H9 (cell line): ENCODE data around the gene AIG1. TPM values are rescaled to one million over a fixed set of nuclear protein-coding genes. Genes with fewer than 3 reads are reported as not detected.

Experiments
- DNase-seq: peaks from one replicate; pipeline ENCODE4 v3.0.0-alpha.2; 2017
- H2AFZ ChIP-seq: one replicate; pipeline ENCODE4 v1.6.1; 2013; ENCODE audit warnings: mild to moderate bottlenecking, low read length, control low read depth, moderate library complexity
- H2AK5ac ChIP-seq: 2 replicates; pipeline ENCODE4 v1.6.1; 2013; ENCODE audit warnings: low read length, control low read depth, mixed read lengths; ENCODE audit not compliant: insufficient read length
- H2BK120ac ChIP-seq: one replicate; pipeline ENCODE4 v1.6.1; 2013; ENCODE audit warnings: low read depth, mild to moderate bottlenecking, low read length, control low read depth, inconsistent platforms; ENCODE audit not compliant: poor library complexity, severe bottlenecking
- H2BK12ac ChIP-seq: 2 replicates; pipeline ENCODE4 v1.6.1; 2013; ENCODE audit warnings: low read length, control low read depth, mixed read lengths, low read depth; ENCODE audit not compliant: insufficient read length
- H2BK15ac ChIP-seq: 2 replicates; pipeline ENCODE4 v1.6.1; 2013; ENCODE audit warnings: low read depth, low read length, control low read depth
- H2BK20ac ChIP-seq: one replicate; pipeline ENCODE4 v1.6.1; 2013; ENCODE audit warnings: low read depth, mild to moderate bottlenecking, low read length, control low read depth, inconsistent platforms; ENCODE audit not compliant: poor library complexity, severe bottlenecking
- H2BK5ac ChIP-seq: 2 replicates; pipeline ENCODE4 v1.6.1; 2013; ENCODE audit warnings: low read length, control low read depth, mixed read lengths; ENCODE audit not compliant: insufficient read length
- H3K14ac ChIP-seq: 2 replicates; pipeline ENCODE4 v1.6.1; 2013; ENCODE audit warnings: low read length, control low read depth; ENCODE audit not compliant: insufficient read depth
- H3K18ac ChIP-seq: 2 replicates; pipeline ENCODE4 v1.6.1; 2013; ENCODE audit warnings: low read depth, mild to moderate bottlenecking, mixed read lengths, low read length, control low read depth; ENCODE audit not compliant: insufficient read length
- H3K23ac ChIP-seq: 2 replicates; pipeline ENCODE4 v1.6.1; 2013; ENCODE audit warnings: low read length, control low read depth, mixed read lengths, low read depth; ENCODE audit not compliant: insufficient read length
- H3K23me2 ChIP-seq: 2 replicates; pipeline ENCODE4 v1.6.1; 2013; ENCODE audit warnings: low read depth, mild to moderate bottlenecking, mixed read lengths, low read length, control low read depth; ENCODE audit not compliant: insufficient read length, poor library complexity, severe bottlenecking
- H3K27ac ChIP-seq: 2 replicates; pipeline ENCODE4 v1.5.1; 2013; ENCODE audit warnings: low read length, control low read depth, mixed read lengths, low read depth; ENCODE audit not compliant: insufficient read length
- H3K27me3 ChIP-seq: 2 replicates; pipeline ENCODE4 v1.6.1; 2013; ENCODE audit warnings: low read length, control low read depth, inconsistent platforms; ENCODE audit not compliant: insufficient read depth
- H3K4ac ChIP-seq: 2 replicates; pipeline ENCODE4 v1.6.1; 2013; ENCODE audit warnings: low read depth, mild to moderate bottlenecking, control low read depth, inconsistent platforms, low read length, moderate library complexity
- H3K4me1 ChIP-seq: 2 replicates; pipeline ENCODE4 v1.6.1; 2013; ENCODE audit warnings: low read length, control low read depth, inconsistent platforms; ENCODE audit not compliant: insufficient read depth
- H3K4me2 ChIP-seq: 2 replicates; pipeline ENCODE4 v1.6.1; 2013; ENCODE audit warnings: low read length, control low read depth, mixed read lengths; ENCODE audit not compliant: insufficient read length, insufficient read depth
- H3K56ac ChIP-seq: 2 replicates; pipeline ENCODE4 v1.6.1; 2013; ENCODE audit warnings: low read depth, mild to moderate bottlenecking, mixed read lengths, low read length, control low read depth; ENCODE audit not compliant: insufficient read length
- H3K79me1 ChIP-seq: 2 replicates; pipeline ENCODE4 v1.6.1; 2013; ENCODE audit warnings: low read depth, mild to moderate bottlenecking, moderate library complexity, low read length, control low read depth, inconsistent platforms; ENCODE audit not compliant: insufficient read depth, poor library complexity, severe bottlenecking
- H3K79me2 ChIP-seq: 2 replicates; pipeline ENCODE4 v1.6.1; 2013; ENCODE audit warnings: low read length, control low read depth, inconsistent platforms; ENCODE audit not compliant: insufficient read depth
- H3K9ac ChIP-seq: 2 replicates; pipeline ENCODE4 v1.6.1; 2013; ENCODE audit warnings: low read length, control low read depth, mixed read lengths; ENCODE audit not compliant: insufficient read length; ENCODE audit errors: extremely low read depth
- H3K9me3 ChIP-seq: one replicate; pipeline ENCODE4 v1.6.1; 2013; ENCODE audit warnings: low read depth, low read length, inconsistent platforms; ENCODE audit not compliant: control insufficient read depth
- H3T11ph ChIP-seq: one replicate; pipeline ENCODE4 v1.6.1; 2013; ENCODE audit warnings: mild to moderate bottlenecking, low read length, control low read depth, inconsistent platforms
- H4K20me1 ChIP-seq: one replicate; pipeline ENCODE4 v1.6.1; 2013; ENCODE audit not compliant: control insufficient read depth, insufficient read length, insufficient read depth
- H4K5ac ChIP-seq: 2 replicates; pipeline ENCODE4 v1.6.1; 2013; ENCODE audit warnings: low read depth, mild to moderate bottlenecking, mixed read lengths, low read length, control low read depth; ENCODE audit not compliant: insufficient read length
- H4K8ac ChIP-seq: replicated peaks from 2 replicates; pipeline ENCODE4 v1.6.1; 2013; ENCODE audit warnings: low read length, control low read depth, mixed read lengths, low read depth; ENCODE audit not compliant: insufficient read length
- H4K91ac ChIP-seq: 2 replicates; pipeline ENCODE4 v1.6.1; 2013; ENCODE audit warnings: low read depth, mild to moderate bottlenecking, moderate library complexity, mixed read lengths, low read length, control low read depth; ENCODE audit not compliant: insufficient read length
- H3K27ac Mint-ChIP-seq, 3 experiments: 2 replicates in 2 of 3; 3 replicates in 1 of 3; pipeline ENCODE4 v1.8.0; 2020 to 2021; ENCODE audit warnings: mixed read lengths in 3 of 3, mild to moderate bottlenecking in 1 of 3, moderate library complexity in 1 of 3
- H3K27me3 Mint-ChIP-seq: 2 replicates; pipeline ENCODE4 v1.8.0; 2021; ENCODE audit warnings: low read depth, mild to moderate bottlenecking, moderate library complexity, mixed read lengths
- H3K36me3 Mint-ChIP-seq, 3 experiments: 2 replicates in 2 of 3; 3 replicates in 1 of 3; pipeline ENCODE4 v1.8.0; 2020 to 2021; ENCODE audit warnings: low read depth in 3 of 3, mixed read lengths in 3 of 3; ENCODE audit not compliant: insufficient read depth in 1 of 3
- H3K4me1 Mint-ChIP-seq, 2 experiments: 2 replicates each; pipeline ENCODE4 v1.8.0; 2020; ENCODE audit warnings: mixed read lengths in 2 of 2
- H3K4me3 Mint-ChIP-seq, 2 experiments: 2 replicates in 1 of 2; 3 replicates in 1 of 2; pipeline ENCODE4 v1.8.0; 2020 to 2021; ENCODE audit warnings: mild to moderate bottlenecking in 2 of 2, mixed read lengths in 2 of 2, moderate library complexity in 1 of 2
- H3K9me3 Mint-ChIP-seq, 2 experiments: 2 replicates in 1 of 2; 3 replicates in 1 of 2; pipeline ENCODE4 v1.8.0; 2020; ENCODE audit warnings: mild to moderate bottlenecking in 2 of 2, mixed read lengths in 2 of 2, moderate library complexity in 1 of 2
- CTCF ChIP-seq: fragments of 200-600 bp; sonication (generic); conservative IDR thresholded peaks from 3 replicates; pipeline ENCODE4 v1.8.0; 2021; ENCODE audit warnings: antibody characterized with exemption, mild to moderate bottlenecking
- WGBS: extraction: QIAGEN DNeasy Blood & Tissue Kit; methylation state at CpG from one replicate; pipeline ENCODE4 v1.1.7; 2013; ENCODE audit warnings: missing lambda C conversion rate, low lambda C conversion rate, mixed read lengths; ENCODE audit not compliant: insufficient read length; ENCODE audit errors: extremely low coverage; 5-methylcytosine and 5-hydroxymethylcytosine counted together
- total RNA-seq: library from RNA; stranded (reverse); gene quantifications from 2 replicates; pipeline ENCODE4 v1.2.1, GENCODE V29; 2021

AIG1 gene
- total RNA-seq, 1 experiment from 2014 or later, result 44.6 TPM

GRCh38 chr6:143055891-143056290, 4.8 kb upstream of the AIG1 start:
- no peak overlapping the region for H4K8ac ChIP-seq
- no peaks in the 10 kb centered on the region for H4K20me1 ChIP-seq
- no peaks in the 10 kb centered on the region for H3K27me3 ChIP-seq
- H3K4ac ChIP-seq, result no peak overlapping the region
- H2BK20ac ChIP-seq, result no peak overlapping the region
- no peak overlapping the region for H3K23ac ChIP-seq
- H2BK120ac ChIP-seq, result no peak overlapping the region
- H3K9me3 ChIP-seq, result no peaks in the 10 kb centered on the region
- H3K27ac ChIP-seq, result no peak overlapping the region
- peaks cover 5% of the 10 kb centered on the region for H3K23me2 ChIP-seq
- H3K4me1 ChIP-seq, result peaks cover 7% of the 10 kb centered on the region
- H2AK5ac ChIP-seq, result no peak overlapping the region
- no peak for DNase-seq
- H4K91ac ChIP-seq, result no peak overlapping the region
- H2AFZ ChIP-seq, result no peak overlapping the region
- Mint-ChIP-seq H3K9me3 (no peaks in the 10 kb centered on the region), H3K36me3 (no peaks in the 10 kb centered on the region), H3K27ac (0 out of 7 replicates have a peak overlapping the region, but pooled peaks of 1 of the 3 experiments have one; percentile 11), H3K4me1 (peaks cover 22 to 27% of the 10 kb centered on the region in 2 experiments), H3K27me3 (peaks cover 1% of the 10 kb centered on the region; the same call in 1 of the 2 replicates), H3K4me3 (no peak overlapping the region)
- TF ChIP-seq CTCF, result no peak
- no peaks in the 10 kb centered on the region for H3K79me1 ChIP-seq
- H2BK15ac ChIP-seq, result no peak overlapping the region
- no peak overlapping the region for H3K4me2 ChIP-seq
- no peak overlapping the region for H4K5ac ChIP-seq
- no peak overlapping the region for H2BK5ac ChIP-seq
- no peak overlapping the region for H3K9ac ChIP-seq
- H3K18ac ChIP-seq, result no peak overlapping the region
- no peak overlapping the region for H2BK12ac ChIP-seq
- no peak overlapping the region for H3K56ac ChIP-seq
- H3K14ac ChIP-seq, result no peak overlapping the region
- H3T11ph ChIP-seq, result no peak overlapping the region
- no peaks in the 10 kb centered on the region for H3K79me2 ChIP-seq
- no CpG with 5 or more reads among the region's 4 CpGs for WGBS
